ENCODE measurements around the gene FOXI2.

The FOXI2 gene

GRCh38 chr10:127736915-127737562 is at the start of gene FOXI2:
FOXI2 (plus strand) TSS chr10:127737185; CDS start chr10:127737274, 89 bp downstream.
- peak; percentile 66 for DNase-seq (ENCODE audit: low read depth, low spot score)

- no peak for DNase-seq (ENCODE audit: low read depth, low spot score)
Measured at GRCh38 chr10:127687548-127687947, 49.4 kb upstream of the FOXI2 start.

- peak; percentile 56 for DNase-seq (ENCODE audit: low read depth, low spot score)
Measured at GRCh38 chr10:127690176-127690835, 46.7 kb upstream of the FOXI2 start.

- peak; percentile 77 for DNase-seq (ENCODE audit: low read depth, low spot score)
Measured at GRCh38 chr10:127694580-127695193, 42.3 kb upstream of the FOXI2 start.

GRCh38 chr10:127695431-127695830 is 41.6 kb upstream of the FOXI2 start:
- DNase-seq (ENCODE audit: low read depth, low spot score), result no peak

- DNase-seq (ENCODE audit: low read depth, low spot score), result no peak
Measured at GRCh38 chr10:127698886-127699285, 38.1 kb upstream of the FOXI2 start.

- DNase-seq (ENCODE audit: low read depth, low spot score), result no peak
Measured at GRCh38 chr10:127699311-127699710, 37.7 kb upstream of the FOXI2 start.

GRCh38 chr10:127702271-127702670 is 34.7 kb upstream of the FOXI2 start:
- DNase-seq (ENCODE audit: low read depth, low spot score), result no peak

GRCh38 chr10:127715249-127715648 is 21.7 kb upstream of the FOXI2 start:
- DNase-seq (ENCODE audit: low read depth, low spot score), result no peak

- no peak for DNase-seq (ENCODE audit: low read depth, low spot score)
Measured at GRCh38 chr10:127715782-127716378, 21.1 kb upstream of the FOXI2 start.

GRCh38 chr10:127720142-127720541 is 16.8 kb upstream of the FOXI2 start:
- DNase-seq (ENCODE audit: low read depth, low spot score), result peak; percentile 9

- no peak for DNase-seq (ENCODE audit: low read depth, low spot score)
Measured at GRCh38 chr10:127720903-127721302, 16.1 kb upstream of the FOXI2 start.

- peak; percentile 9 for DNase-seq (ENCODE audit: low read depth, low spot score)
Measured at GRCh38 chr10:127734753-127735152, 2.2 kb upstream of the FOXI2 start.

GRCh38 chr10:127735156-127735555 is 1.8 kb upstream of the FOXI2 start:
- DNase-seq (ENCODE audit: low read depth, low spot score), result no peak

GRCh38 chr10:127735723-127736221 is 1.2 kb upstream of the FOXI2 start:
- DNase-seq (ENCODE audit: low read depth, low spot score), result no peak

- DNase-seq (ENCODE audit: low read depth, low spot score), result peak; percentile 52
Measured at GRCh38 chr10:127736222-127736914, 617 bp upstream of the FOXI2 start.

- peak; percentile 7 for DNase-seq (ENCODE audit: low read depth, low spot score)
Measured at GRCh38 chr10:127737563-127738511, 852 bp downstream of the FOXI2 start.

GRCh38 chr10:127738512-127739424 is 1.8 kb downstream of the FOXI2 start:
- DNase-seq (ENCODE audit: low read depth, low spot score), result peak; percentile 8

GRCh38 chr10:127739908-127740307 is 2.9 kb downstream of the FOXI2 start:
- DNase-seq (ENCODE audit: low read depth, low spot score), result no peak
